Embryonic facial prominence (tissue), 1 donor: ENCODE results near the gene PTPN1.
"Not testable (repeated sequence)": the region's sequence is repeated elsewhere in the genome, so short reads cannot be mapped to it uniquely, and the experiment has no call there.

Experiments used
- DNase-seq: peaks from one replicate; pipeline ENCODE4 v3.0.0-alpha.2; 2016; ENCODE audit errors: extremely low spot score

Gene PTPN1

GRCh38 chr20:50557549-50558134 lies 47.5 kb downstream of the PTPN1 start:
- DNase-seq = no peak

DNA sequence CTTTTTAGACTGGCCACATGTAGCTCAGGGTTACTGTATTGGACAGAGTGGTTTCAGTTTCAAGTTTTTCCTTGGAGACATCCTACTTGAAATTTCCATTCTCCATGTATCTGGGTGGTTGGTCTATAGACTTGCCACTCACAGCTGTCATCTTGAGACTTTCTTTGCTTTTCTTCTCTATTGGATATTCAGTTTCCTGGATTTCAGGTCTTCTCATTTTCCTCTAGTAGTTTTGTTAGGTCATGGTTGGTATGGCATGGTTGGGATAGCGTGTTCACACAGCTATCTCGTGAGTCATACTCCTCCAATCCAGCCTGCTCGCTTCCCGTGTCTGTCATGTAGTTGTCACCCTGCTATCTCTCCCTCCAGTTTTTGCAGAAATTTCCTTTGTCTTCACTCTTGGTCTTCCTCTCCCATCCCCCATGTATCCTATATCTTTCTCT lies 48.3 kb downstream of the PTPN1 start:
- no peak for DNase-seq

DNA sequence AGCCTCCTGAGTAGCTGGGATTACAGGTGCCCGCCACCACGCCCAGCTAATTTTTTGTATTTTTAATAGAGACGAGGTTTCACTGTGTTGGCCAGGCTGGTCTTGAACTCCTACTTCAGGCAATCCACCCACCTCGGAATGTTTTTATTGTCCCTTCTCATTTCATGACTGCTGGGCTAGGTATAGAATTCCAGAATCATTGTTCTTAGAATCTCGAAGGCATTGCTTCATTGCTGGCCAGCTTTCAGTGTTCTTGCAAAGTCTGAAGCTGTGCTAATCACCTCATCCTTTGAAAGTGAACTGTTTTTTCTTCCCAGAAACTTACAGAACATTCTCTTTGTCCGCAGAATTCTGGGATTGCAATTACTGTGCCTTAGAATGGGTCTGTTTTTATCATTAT lies 49.0 kb downstream of the PTPN1 start:
- no peak for DNase-seq

DNA sequence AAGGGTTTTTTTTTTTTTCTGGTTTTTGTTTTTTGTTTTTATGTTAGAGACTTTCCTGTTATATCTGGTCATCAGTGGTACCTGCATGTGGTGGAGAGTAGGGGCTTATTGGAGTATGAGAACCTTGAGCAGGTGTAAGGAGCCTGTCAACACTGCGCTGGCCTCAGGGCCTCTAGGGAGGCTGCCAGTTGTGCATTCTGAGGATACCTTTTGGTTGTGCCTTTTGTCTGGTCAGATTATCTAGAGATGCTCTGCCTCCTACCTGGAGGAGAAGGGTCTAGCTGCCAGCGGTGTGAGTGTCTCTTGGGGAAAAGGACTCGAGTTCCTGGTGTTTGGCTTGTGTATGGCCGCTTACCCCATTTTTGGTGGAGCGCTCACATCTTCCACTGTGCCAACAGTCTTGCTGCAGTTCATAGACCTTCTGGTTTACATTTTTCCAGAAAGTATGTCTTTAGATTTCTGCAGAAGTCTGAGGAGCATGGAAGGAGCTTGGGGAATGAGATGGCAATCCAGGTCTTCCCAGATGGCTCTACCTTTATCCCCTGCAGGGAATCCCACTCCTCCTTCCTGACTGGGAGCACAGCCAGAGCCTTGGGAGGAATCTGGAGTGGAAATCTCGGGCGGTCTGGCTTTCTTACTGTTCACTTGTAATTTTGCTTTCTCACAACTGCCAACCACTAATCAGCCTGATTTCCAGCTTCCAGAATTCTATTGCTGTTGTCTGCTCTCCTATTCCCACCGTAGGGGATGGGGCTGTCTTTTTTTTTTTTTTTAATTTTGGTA lies 49.9 kb downstream of the PTPN1 start:
- DNase-seq = no peak

GRCh38 chr20:50560867-50561266 lies 50.7 kb downstream of the PTPN1 start:
- no peak for DNase-seq

- no peak for DNase-seq
These were observed 51.3 kb downstream of the PTPN1 start for GRCh38 chr20:50561379-50562078.

DNA sequence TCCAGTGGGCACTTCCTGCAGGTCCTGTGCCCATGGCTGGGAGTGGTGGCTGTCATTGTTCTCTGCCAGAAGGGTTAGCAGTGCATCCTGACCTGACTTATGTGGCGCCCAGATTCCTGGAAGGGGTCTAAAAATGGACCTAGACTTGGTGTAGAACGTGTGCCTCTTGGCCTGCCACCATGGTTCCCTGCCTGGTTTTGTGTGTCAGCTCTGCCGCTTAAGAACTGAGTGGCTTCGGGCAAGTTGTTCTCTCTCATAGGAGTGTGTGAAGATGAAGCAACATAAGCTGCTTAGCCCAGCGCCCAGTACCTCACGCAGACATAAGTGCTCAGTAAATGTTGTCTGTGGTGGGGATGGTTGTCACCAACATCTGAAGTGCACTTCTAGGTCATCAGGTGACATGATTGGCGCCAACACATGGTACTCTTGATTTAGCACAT lies 52.1 kb downstream of the PTPN1 start:
- no peak for DNase-seq

- DNase-seq = no peak
These were observed 53.2 kb downstream of the PTPN1 start for GRCh38 chr20:50563133-50563944.

DNA sequence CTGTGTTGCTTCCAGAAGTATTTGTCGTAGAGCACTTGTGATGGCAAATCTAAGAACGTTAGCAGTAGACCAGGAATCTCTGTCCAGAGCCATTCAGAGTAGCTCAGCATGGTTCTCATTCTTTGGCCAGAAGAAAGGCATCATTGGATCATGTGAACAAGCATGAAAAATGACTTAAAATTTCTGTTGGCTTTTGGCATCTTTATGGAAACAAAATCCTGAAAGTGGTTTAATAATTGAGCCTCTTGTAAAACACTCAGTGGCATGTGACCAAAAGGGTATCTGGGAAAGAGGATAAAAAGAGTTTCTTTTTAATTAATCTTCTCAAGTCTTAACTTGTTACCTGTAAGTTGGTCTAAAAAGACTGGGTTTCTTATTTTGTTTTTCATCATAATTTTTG lies 55.2 kb downstream of the PTPN1 start:
- no peak for DNase-seq

DNA sequence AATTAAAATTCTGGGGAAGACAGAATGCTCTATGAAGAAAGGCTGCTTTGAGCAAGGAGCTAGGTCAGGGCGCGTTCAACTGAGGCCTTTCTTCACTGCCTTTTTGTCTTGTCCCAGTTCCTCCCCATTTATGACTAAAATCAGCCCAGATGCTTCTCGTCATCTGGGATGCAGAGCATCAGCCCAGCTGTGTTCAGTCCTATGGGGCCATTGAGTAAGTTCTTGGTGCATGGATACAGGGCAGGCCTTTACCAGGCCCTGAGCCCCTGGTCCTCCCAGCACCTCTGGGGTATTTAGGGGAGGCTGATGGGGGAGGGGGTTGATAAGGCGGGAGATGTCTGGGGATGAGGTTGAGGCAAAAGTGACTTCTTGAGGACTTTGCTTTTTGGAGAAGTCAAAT lies 55.7 kb downstream of the PTPN1 start:
- no peak for DNase-seq

- DNase-seq = no peak
These were observed 57.8 kb downstream of the PTPN1 start for GRCh38 chr20:50567860-50568548.

- DNase-seq = no peak
These were observed 58.4 kb downstream of the PTPN1 start for GRCh38 chr20:50568549-50568942.

DNA sequence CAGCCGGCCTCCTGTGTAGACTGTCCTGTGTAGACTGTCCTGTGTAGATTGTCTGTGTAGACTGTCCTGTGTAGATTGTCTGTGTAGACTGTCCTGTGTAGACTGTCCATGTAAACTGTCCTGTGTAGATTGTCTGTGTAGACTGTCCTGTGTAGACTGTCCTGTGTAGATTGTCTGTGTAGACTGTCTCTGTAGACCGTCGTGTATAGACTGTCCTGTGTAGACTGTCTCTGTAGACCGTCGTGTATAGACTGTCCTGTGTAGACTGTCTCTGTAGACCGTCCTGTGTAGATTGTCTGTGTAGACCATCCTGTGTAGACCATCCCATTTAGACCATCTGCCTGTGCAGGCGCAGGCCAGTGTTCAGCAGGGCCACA lies 59.3 kb downstream of the PTPN1 start:
- DNase-seq = not testable (repeated sequence)

- no peak for DNase-seq
These were observed 60.0 kb downstream of the PTPN1 start for GRCh38 chr20:50569864-50570836.

GRCh38 chr20:50571466-50571865 lies 61.3 kb downstream of the PTPN1 start:
- no peak for DNase-seq

DNA sequence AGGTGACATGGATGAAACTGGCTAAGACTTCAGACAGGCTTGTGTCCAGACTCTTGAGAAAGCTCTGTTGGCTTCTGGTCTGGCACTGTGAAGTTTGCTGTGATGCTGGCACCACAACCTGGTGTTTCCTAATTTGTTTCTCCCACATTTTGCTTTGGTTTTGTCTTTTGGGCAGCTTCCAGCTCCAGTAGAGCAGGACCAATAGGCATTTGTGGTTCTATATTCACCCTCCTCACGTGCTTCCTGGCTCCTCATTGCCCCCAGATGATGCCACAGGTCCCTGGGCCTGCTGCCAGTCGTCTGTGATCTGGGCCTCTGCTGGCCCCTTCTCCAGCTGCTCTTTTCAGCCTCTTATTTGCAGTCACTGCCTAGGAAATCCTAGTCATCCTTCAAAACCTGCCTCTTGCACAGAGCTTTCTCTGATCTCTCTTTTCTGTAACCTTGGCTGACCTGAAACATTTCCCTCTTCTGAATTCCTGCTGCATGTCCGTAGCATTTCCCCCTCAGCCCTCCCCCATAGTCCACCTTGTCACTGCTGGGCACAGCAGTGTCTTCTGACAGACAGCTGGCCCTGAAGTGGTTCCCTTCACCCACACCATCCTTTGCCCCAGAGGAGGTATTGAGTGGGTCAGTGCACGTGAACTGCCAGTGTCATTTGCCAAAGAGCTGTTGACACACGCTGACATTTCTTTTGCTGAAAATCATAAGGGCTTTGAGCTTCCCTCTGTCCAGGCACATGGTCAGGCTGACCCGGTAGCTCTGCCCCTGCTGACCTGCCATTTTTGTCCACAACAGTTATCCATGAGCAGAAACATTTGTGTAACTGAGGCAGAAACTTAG lies 63.0 kb downstream of the PTPN1 start:
- DNase-seq = no peak

DNA sequence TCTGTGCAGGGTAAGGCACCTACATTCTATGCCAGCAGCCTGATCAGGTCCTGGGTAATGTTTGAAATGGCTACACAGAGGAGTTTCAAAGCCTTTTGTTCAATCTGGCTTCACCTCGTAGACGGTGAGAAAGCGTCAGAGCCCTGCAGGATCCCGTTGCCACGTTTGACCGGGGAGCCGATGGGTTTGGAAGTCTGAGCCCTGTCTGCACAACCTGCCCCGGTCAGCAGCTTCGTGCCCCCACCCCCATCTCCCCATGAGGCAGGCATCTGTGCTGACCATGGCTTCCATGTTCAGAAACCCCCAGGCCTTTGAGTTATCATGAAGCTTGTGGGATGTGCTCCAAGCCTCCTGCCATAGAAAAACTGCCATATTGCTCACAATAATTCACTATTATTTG lies 63.9 kb downstream of the PTPN1 start:
- no peak for DNase-seq

DNA sequence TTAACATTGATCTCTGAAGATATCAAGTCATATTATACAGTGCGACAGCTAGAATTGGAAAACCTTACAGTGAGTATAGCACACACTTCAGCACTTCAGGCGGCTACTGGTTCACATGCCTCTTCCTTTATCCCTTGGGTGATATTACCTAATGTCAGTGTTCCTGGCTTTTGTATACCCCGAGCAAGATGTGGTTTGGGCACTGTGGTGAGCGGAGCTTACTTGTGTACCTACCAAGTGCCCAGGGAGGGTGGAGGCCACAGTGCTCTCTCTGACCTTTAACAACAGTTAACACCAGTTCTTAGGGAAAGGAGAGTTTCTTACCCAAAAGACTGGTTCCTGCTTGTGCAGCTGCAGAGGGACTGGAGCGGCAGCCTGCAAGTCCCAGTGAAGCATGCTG lies 64.4 kb downstream of the PTPN1 start:
- no peak for DNase-seq
